Subcutaneous abdominal adipose tissue (tissue), 5 donors: ENCODE data around the gene PSPH.

Experiments used
- H3K27ac ChIP-seq: one replicate; pipeline ENCODE4 v1.7.0; 2013; ENCODE audit warnings: low read depth, mild to moderate bottlenecking, inconsistent platforms, low read length, moderate library complexity
- H3K27me3 ChIP-seq, 5 donors: one replicate each; pipeline ENCODE4 v1.7.0; 2013; ENCODE audit warnings: low read length in 5 of 5, inconsistent platforms in 1 of 5; ENCODE audit not compliant: control insufficient read depth in 5 of 5, insufficient read depth in 4 of 5
- H3K36me3 ChIP-seq, 5 donors: one replicate each; pipeline ENCODE4 v1.7.0; 2013; ENCODE audit warnings: low read length in 5 of 5; ENCODE audit not compliant: control insufficient read depth in 5 of 5, insufficient read depth in 5 of 5
- H3K4me1 ChIP-seq, 5 donors: one replicate each; pipeline ENCODE4 v1.7.0; 2013; ENCODE audit warnings: low read length in 5 of 5, mild to moderate bottlenecking in 3 of 5, moderate library complexity in 1 of 5; ENCODE audit not compliant: control insufficient read depth in 5 of 5, insufficient read depth in 5 of 5
- H3K4me3 ChIP-seq, 5 donors: one replicate each; pipeline ENCODE4 v1.7.0; 2013; ENCODE audit warnings: low read length in 5 of 5, low read depth in 1 of 5
- H3K9ac ChIP-seq, 5 donors: one replicate each; pipeline ENCODE4 v1.7.0; 2013; ENCODE audit warnings: low read length in 5 of 5, mild to moderate bottlenecking in 4 of 5, moderate library complexity in 3 of 5
- H3K9me3 ChIP-seq, 5 donors: one replicate each; pipeline ENCODE4 v1.7.0; 2013; ENCODE audit warnings: low read length in 5 of 5; ENCODE audit not compliant: control insufficient read depth in 5 of 5
- donor health status: healthy.
- donor health status: healthy.
- donor health status: healthy.
- donor health status: healthy.
- donor health status: healthy.

The PSPH gene

DNA sequence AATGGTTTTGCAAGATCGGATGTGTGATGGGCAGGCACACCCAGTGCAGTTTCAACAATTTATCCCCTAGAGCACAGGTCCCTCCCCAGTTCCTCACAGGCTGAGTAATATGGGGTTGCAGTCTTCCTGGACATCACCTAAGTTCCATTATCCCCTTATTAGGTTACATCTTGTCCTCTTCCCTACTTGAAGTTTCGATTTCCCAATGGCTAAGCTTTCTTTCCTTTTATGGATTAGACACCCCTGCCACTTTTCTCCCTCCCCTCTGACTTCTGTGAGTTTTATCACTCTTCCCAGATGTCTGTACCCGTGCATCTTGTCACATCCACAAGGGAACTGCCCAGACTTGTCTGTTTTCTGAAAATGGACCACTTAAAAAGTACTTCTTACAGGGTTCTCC is 89.2 kb downstream of the PSPH start:
- peaks cover 1 to 27% (median 21%) of the 10 kb centered on the region in 5 donors for H3K4me1 ChIP-seq
- peaks cover 0 to 3% (median 0%) of the 10 kb centered on the region in 5 donors for H3K36me3 ChIP-seq
- H3K9ac ChIP-seq: no peak overlapping the region
- H3K27me3 ChIP-seq: no peaks in the 10 kb centered on the region
- H3K27ac ChIP-seq: no peak overlapping the region
- no peak overlapping the region for H3K4me3 ChIP-seq
- H3K9me3 ChIP-seq: no peaks in the 10 kb centered on the region
